Panc1 (cell line): ENCODE results near the gene OTOGL.

Experiments used
- POLR2AphosphoS5 ChIP-seq: IDR thresholded peaks from 2 replicates; pipeline ENCODE4 v1.6.1; 2012; ENCODE audit warnings: mild to moderate bottlenecking, low read depth, low read length, moderate library complexity
- SIN3A ChIP-seq: IDR thresholded peaks from 2 replicates; pipeline ENCODE4 v1.6.1; 2012; ENCODE audit warnings: low read depth, mild to moderate bottlenecking, low read length, moderate library complexity, borderline replicate concordance; ENCODE audit not compliant: insufficient read depth
- TF ChIP-seq, protein P1 (sequence below): fragments of 450-650 bp; IDR thresholded peaks from 2 replicates; pipeline ENCODE4 v1.5.1; 2017; ENCODE audit warnings: mild to moderate bottlenecking
- TF ChIP-seq, protein P2 (sequence below), 2 experiments: IDR thresholded peaks; 2 replicates each; pipeline ENCODE4 v1.6.1; 2011 to 2012; ENCODE audit warnings: low read depth in 2 of 2, control low read depth in 1 of 2, low read length in 1 of 2, mild to moderate bottlenecking in 1 of 2, moderate library complexity in 1 of 2; ENCODE audit not compliant: insufficient read depth in 1 of 2

DNA sequence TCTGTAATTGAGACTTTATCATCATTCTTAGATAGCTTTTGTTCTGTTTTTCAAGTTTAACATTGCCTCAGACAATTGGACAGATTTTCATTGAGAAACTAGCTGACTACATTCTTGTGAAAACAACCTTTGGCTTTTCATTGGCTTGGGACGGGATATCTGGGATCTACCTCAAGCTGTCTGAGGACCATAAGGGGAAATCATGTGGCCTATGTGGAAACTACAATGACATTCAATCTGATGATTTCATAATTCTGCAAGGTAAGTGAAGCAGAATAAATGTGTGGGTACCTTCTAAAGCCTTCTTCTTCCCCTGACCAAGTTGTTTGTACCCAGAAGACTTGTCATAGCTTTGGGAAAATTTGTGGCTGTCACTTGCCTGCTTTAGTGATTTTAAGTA is 133.5 kb downstream of the OTOGL start:
- TF ChIP-seq, protein P1, sequence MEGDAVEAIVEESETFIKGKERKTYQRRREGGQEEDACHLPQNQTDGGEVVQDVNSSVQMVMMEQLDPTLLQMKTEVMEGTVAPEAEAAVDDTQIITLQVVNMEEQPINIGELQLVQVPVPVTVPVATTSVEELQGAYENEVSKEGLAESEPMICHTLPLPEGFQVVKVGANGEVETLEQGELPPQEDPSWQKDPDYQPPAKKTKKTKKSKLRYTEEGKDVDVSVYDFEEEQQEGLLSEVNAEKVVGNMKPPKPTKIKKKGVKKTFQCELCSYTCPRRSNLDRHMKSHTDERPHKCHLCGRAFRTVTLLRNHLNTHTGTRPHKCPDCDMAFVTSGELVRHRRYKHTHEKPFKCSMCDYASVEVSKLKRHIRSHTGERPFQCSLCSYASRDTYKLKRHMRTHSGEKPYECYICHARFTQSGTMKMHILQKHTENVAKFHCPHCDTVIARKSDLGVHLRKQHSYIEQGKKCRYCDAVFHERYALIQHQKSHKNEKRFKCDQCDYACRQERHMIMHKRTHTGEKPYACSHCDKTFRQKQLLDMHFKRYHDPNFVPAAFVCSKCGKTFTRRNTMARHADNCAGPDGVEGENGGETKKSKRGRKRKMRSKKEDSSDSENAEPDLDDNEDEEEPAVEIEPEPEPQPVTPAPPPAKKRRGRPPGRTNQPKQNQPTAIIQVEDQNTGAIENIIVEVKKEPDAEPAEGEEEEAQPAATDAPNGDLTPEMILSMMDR = no peak
- TF ChIP-seq, protein P2, sequence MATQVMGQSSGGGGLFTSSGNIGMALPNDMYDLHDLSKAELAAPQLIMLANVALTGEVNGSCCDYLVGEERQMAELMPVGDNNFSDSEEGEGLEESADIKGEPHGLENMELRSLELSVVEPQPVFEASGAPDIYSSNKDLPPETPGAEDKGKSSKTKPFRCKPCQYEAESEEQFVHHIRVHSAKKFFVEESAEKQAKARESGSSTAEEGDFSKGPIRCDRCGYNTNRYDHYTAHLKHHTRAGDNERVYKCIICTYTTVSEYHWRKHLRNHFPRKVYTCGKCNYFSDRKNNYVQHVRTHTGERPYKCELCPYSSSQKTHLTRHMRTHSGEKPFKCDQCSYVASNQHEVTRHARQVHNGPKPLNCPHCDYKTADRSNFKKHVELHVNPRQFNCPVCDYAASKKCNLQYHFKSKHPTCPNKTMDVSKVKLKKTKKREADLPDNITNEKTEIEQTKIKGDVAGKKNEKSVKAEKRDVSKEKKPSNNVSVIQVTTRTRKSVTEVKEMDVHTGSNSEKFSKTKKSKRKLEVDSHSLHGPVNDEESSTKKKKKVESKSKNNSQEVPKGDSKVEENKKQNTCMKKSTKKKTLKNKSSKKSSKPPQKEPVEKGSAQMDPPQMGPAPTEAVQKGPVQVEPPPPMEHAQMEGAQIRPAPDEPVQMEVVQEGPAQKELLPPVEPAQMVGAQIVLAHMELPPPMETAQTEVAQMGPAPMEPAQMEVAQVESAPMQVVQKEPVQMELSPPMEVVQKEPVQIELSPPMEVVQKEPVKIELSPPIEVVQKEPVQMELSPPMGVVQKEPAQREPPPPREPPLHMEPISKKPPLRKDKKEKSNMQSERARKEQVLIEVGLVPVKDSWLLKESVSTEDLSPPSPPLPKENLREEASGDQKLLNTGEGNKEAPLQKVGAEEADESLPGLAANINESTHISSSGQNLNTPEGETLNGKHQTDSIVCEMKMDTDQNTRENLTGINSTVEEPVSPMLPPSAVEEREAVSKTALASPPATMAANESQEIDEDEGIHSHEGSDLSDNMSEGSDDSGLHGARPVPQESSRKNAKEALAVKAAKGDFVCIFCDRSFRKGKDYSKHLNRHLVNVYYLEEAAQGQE (IDR thresholded peaks at IDR 0.05; ENCODE audit: insufficient read depth in 1 of 2, low read depth in 2 of 2, low read length in 1 of 2) = no peak
- TF ChIP-seq SIN3A (no peak), POLR2AphosphoS5 (no peak)
